HCT116 (cell line): ENCODE data around the gene HHIPL1. TPM values are rescaled to one million over a fixed set of nuclear protein-coding genes. Genes with fewer than 3 reads are reported as not detected.

Source experiments
- ATAC-seq: fragments of 200-7000 bp; cut with Tn5 transposase; 2 replicates; pipeline ENCODE4 v1.9.1; 2020; ENCODE audit warnings: mild to moderate bottlenecking, moderate library complexity
- BruUV-seq: library from RNA; stranded (reverse); fragments of 400-500 nt; replicated peaks from 2 replicates; lab custom pipeline; 2021; lab: Mats Ljungman, UMichigan
- CTCF ChIA-PET: fragments of 300-600 bp; sonication (Branson Sonifier 250); formaldehyde crosslinking; loops from one replicate; lab custom pipeline; 2021; ENCODE audit warnings: antibody characterized with exemption; lab: Charles Lee
- POLR2A ChIA-PET: fragments of 300-600, 350-600 bp; sonication (Branson Sonifier 250); formaldehyde crosslinking; loops from one replicate; lab custom pipeline; 2021; ENCODE audit warnings: antibody characterized with exemption; lab: Charles Lee
- RAD21 ChIA-PET, 2 experiments: fragments of 300-600 bp; sonication (Branson Sonifier 250); formaldehyde crosslinking; loops; one replicate each; lab custom pipeline; 2023; ENCODE audit warnings: low total read pairs in 2 of 2; ENCODE audit not compliant: uncharacterized antibody in 2 of 2, unreplicated experiment in 2 of 2, low non-redundant PET in 1 of 2; lab: Charles Lee
- DNase-seq: peaks from one replicate; pipeline ENCODE4 v3.0.0-alpha.2; 2010; ENCODE audit warnings: low read depth, low spot score
- H2AFZ ChIP-seq: fragments of 200-600 bp; shearing (Covaris generic), sonication (generic); 2 replicates; pipeline ENCODE4 v1.6.1; 2017; ENCODE audit warnings: low read depth, mixed run types, mixed read lengths, antibody characterized with exemption, low read length; ENCODE audit not compliant: poor library complexity, severe bottlenecking
- H3K27ac ChIP-seq: 2 replicates; pipeline ENCODE4 v1.5.1; 2012; ENCODE audit warnings: low read depth, low read length
- H3K27me3 ChIP-seq: fragments of 200-600 bp; sonication (generic); 2 replicates; pipeline ENCODE4 v1.6.1; 2016; ENCODE audit warnings: mixed run types, low read length, mixed read lengths; ENCODE audit not compliant: insufficient read depth
- H3K36me3 ChIP-seq, 2 experiments: fragments of 200-500 bp in 1 of 2; fragments of 200-600 bp in 1 of 2; sonication (Bioruptor generic) in 1 of 2; sonication (generic) in 1 of 2; 2 replicates each; pipeline versions ENCODE4 v1.5.1 to v1.6.1; 2014 to 2016; ENCODE audit warnings: low read length in 2 of 2, inconsistent platforms in 1 of 2, mixed read lengths in 1 of 2, mixed run types in 1 of 2; ENCODE audit not compliant: insufficient read depth in 2 of 2, control insufficient read depth in 1 of 2
- H3K4me1 ChIP-seq, 2 experiments: fragments of 200-600 bp in 1 of 2; sonication (generic) in 1 of 2; 2 replicates each; pipeline versions ENCODE4 v1.5.1 to v1.6.1; 2012 to 2017; ENCODE audit warnings: low read length in 2 of 2, inconsistent platforms in 1 of 2, mild to moderate bottlenecking in 1 of 2, mixed read lengths in 1 of 2, mixed run types in 1 of 2, moderate library complexity in 1 of 2; ENCODE audit not compliant: insufficient read depth in 2 of 2, control insufficient read depth in 1 of 2
- H3K4me2 ChIP-seq: fragments of 200-600 bp; sonication (generic); 2 replicates; pipeline ENCODE4 v1.6.1; 2017; ENCODE audit warnings: mixed run types, low read length, mixed read lengths
- H3K4me3 ChIP-seq, 2 experiments: fragments of 200-600 bp in 1 of 2; sonication (generic) in 1 of 2; replicated peaks in 1 of 2; 2 replicates each; pipeline ENCODE4 v1.5.1; 2011 to 2016; ENCODE audit warnings: low read length in 2 of 2, control low read depth in 1 of 2, low read depth in 1 of 2, mild to moderate bottlenecking in 1 of 2, mixed read lengths in 1 of 2, mixed run types in 1 of 2
- H3K79me2 ChIP-seq: fragments of 200-600 bp; sonication (generic); 2 replicates; pipeline ENCODE4 v1.6.1; 2017; ENCODE audit warnings: mild to moderate bottlenecking, mixed run types, low read length, moderate library complexity, mixed read lengths; ENCODE audit not compliant: insufficient read depth
- H3K9ac ChIP-seq: fragments of 200-600 bp; sonication (generic); 2 replicates; pipeline ENCODE4 v1.6.1; 2016; ENCODE audit warnings: low read length, mixed read lengths
- H3K9me2 ChIP-seq: fragments of 200-600 bp; sonication (generic), shearing (Covaris generic); 2 replicates; pipeline ENCODE4 v1.6.1; 2017; ENCODE audit warnings: mixed run types, mild to moderate bottlenecking, moderate library complexity; ENCODE audit not compliant: insufficient read depth
- H3K9me3 ChIP-seq, 2 experiments: fragments of 200-500 bp in 1 of 2; fragments of 200-600 bp in 1 of 2; sonication (Bioruptor generic) in 1 of 2; sonication (generic) in 1 of 2; 2 replicates each; pipeline ENCODE4 v1.6.1; 2014 to 2017; ENCODE audit warnings: low read length in 2 of 2, mixed read lengths in 2 of 2, inconsistent platforms in 1 of 2, low read depth in 1 of 2, mild to moderate bottlenecking in 1 of 2, mixed run types in 1 of 2, moderate library complexity in 1 of 2; ENCODE audit not compliant: control insufficient read depth in 1 of 2, insufficient read depth in 1 of 2
- H4K20me1 ChIP-seq: fragments of 200-600 bp; sonication (generic), shearing (Covaris generic); 2 replicates; pipeline ENCODE4 v1.6.1; 2017; ENCODE audit warnings: mixed run types, mild to moderate bottlenecking, moderate library complexity; ENCODE audit not compliant: insufficient read depth
- CBX3 ChIP-seq: IDR thresholded peaks from 2 replicates; pipeline ENCODE4 v1.6.1; 2012; ENCODE audit warnings: low read depth
- EGR1 ChIP-seq: IDR thresholded peaks from 2 replicates; pipeline ENCODE4 v1.6.1; 2012; ENCODE audit warnings: low read depth
- EZH2 ChIP-seq: fragments of 200-600 bp; sonication (generic); IDR thresholded peaks from 2 replicates; pipeline ENCODE4 v1.6.1; 2017; ENCODE audit warnings: antibody characterized with exemption, mixed run types
- EZH2phosphoT487 ChIP-seq: fragments of 200-600 bp; IDR thresholded peaks from 2 replicates; pipeline ENCODE4 v1.6.1; 2018; ENCODE audit warnings: antibody characterized with exemption, borderline replicate concordance
- FOSL1 ChIP-seq: IDR thresholded peaks from 2 replicates; pipeline ENCODE4 v1.6.1; 2012; ENCODE audit warnings: low read depth
- JUND ChIP-seq: IDR thresholded peaks from 2 replicates; pipeline ENCODE4 v1.6.1; 2012
- POLR2AphosphoS5 ChIP-seq: IDR thresholded peaks from 2 replicates; pipeline ENCODE4 v1.6.1; 2011; ENCODE audit warnings: mild to moderate bottlenecking, low read depth, low read length, moderate library complexity
- REST ChIP-seq: IDR thresholded peaks from 2 replicates; pipeline ENCODE4 v1.6.1; 2012; ENCODE audit warnings: low read depth
- YY1 ChIP-seq: IDR thresholded peaks from 2 replicates; pipeline ENCODE4 v1.6.1; 2011; ENCODE audit warnings: low read length, low read depth, moderate library complexity, mild to moderate bottlenecking; ENCODE audit not compliant: insufficient replicate concordance; ENCODE audit errors: extremely low read depth
- ZNF274 ChIP-seq: fragments of 200-500 bp; sonication (Bioruptor generic); IDR thresholded peaks from 2 replicates; pipeline ENCODE4 v1.6.1; 2014; ENCODE audit warnings: mild to moderate bottlenecking, low read depth, low read length, inconsistent platforms
- intact Hi-C: fragments of 100-400 bp; cut with micrococcal nuclease; formaldehyde crosslinking; loops from 2 replicates; pipeline ENCODE4 v1.10.0; 2022
- total RNA-seq: library from RNA; stranded (reverse); gene quantifications from one replicate; pipeline ENCODE4 v1.2.1, GENCODE V29; 2021; ENCODE audit not compliant: unreplicated experiment
- TF ChIP-seq, protein P1 (sequence below), 3 experiments: fragments of 200-600 bp in 1 of 3; sonication (generic) in 1 of 3; IDR thresholded peaks in 2 of 3; conservative IDR thresholded peaks in 1 of 3; 2 replicates each; pipeline ENCODE4 v1.5.1; 2012 to 2017; ENCODE audit warnings: low read depth in 2 of 3, low read length in 2 of 3, antibody characterized with exemption in 1 of 3, borderline replicate concordance in 1 of 3, control low read depth in 1 of 3, mild to moderate bottlenecking in 1 of 3, mixed read lengths in 1 of 3, mixed run types in 1 of 3, moderate library complexity in 1 of 3; ENCODE audit not compliant: insufficient read depth in 1 of 3

The HHIPL1 gene
- total RNA-seq, 1 experiment from 2014 or later = not detected

DNA sequence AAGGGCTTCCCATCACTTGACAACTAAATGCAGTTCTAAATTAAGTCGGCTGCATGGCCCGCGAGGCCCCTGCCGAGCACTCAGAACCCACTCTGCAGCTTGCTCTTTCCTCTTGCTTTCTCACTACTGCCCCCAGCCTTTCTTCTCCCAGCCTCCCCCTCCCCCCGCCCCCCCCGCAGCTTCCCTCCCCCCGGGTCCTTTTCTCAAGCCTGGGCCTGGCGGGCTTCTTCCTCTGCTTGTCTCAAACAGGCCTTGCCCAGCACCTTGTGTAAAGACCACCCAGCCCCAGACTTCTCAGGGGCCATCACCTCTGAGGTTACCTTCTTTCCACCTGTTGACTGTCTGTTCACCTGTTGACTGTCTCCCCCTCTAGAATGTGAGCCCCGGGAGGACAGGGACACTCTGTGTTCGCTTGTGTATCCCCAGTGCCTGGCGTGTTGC, 40.2 kb downstream of the HHIPL1 start:
- ChIA-PET CTCF (interaction anchor here (1.5 to 1.7 kb wide), 2 partner anchors 10 to 45 kb away, joined by 4 to 7 read pairs; no protein-coding TSS in a partner anchor), POLR2A (no interaction called here)

More for the DNA sequence above, 40.2 kb downstream of the HHIPL1 start:
- BruUV-seq = no TSS peak
- H4K20me1 ChIP-seq = no peaks in the 10 kb centered on the region
- no peak for ATAC-seq
- RAD21 ChIA-PET = no interaction called here
- no peak for DNase-seq
- H3K4me1 ChIP-seq = peaks cover 4 to 26% of the 10 kb centered on the region in 2 experiments; a peak in 2 of 4 replicates
- H3K4me2 ChIP-seq = no peak overlapping the region
- no peak overlapping the region for H3K27ac ChIP-seq
- no peaks in the 10 kb centered on the region for H3K36me3 ChIP-seq
- H3K9me3 ChIP-seq = no peaks in the 10 kb centered on the region
- no peaks in the 10 kb centered on the region for H3K27me3 ChIP-seq
- H3K79me2 ChIP-seq = no peaks in the 10 kb centered on the region
- no peak overlapping the region for H3K9ac ChIP-seq
- H3K4me3 ChIP-seq = no peak overlapping the region
- TF ChIP-seq ZNF274 = no peak
- no peak for TF ChIP-seq EZH2phosphoT487
- TF ChIP-seq REST = no peak
- no peak for TF ChIP-seq EGR1
- no peak for TF ChIP-seq CBX3
- TF ChIP-seq FOSL1 = no peak
- TF ChIP-seq YY1 = no peak
- no peak for TF ChIP-seq POLR2AphosphoS5
- TF ChIP-seq, protein P1, sequence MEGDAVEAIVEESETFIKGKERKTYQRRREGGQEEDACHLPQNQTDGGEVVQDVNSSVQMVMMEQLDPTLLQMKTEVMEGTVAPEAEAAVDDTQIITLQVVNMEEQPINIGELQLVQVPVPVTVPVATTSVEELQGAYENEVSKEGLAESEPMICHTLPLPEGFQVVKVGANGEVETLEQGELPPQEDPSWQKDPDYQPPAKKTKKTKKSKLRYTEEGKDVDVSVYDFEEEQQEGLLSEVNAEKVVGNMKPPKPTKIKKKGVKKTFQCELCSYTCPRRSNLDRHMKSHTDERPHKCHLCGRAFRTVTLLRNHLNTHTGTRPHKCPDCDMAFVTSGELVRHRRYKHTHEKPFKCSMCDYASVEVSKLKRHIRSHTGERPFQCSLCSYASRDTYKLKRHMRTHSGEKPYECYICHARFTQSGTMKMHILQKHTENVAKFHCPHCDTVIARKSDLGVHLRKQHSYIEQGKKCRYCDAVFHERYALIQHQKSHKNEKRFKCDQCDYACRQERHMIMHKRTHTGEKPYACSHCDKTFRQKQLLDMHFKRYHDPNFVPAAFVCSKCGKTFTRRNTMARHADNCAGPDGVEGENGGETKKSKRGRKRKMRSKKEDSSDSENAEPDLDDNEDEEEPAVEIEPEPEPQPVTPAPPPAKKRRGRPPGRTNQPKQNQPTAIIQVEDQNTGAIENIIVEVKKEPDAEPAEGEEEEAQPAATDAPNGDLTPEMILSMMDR (IDR thresholded peaks at IDR 0.05 in 2 of 3, conservative IDR thresholded peaks at IDR 0.05 in 1 of 3; ENCODE audit: borderline replicate concordance in 1 of 3, insufficient read depth in 1 of 3, low read depth in 2 of 3, low read length in 2 of 3) = no peak
- TF ChIP-seq JUND = no peak
- TF ChIP-seq EZH2 = no peak
- no peak overlapping the region for H2AFZ ChIP-seq
- intact Hi-C loops = no loop called here
- no peaks in the 10 kb centered on the region for H3K9me2 ChIP-seq
